ENCODE measurements around the gene SLC6A1. TPM values are rescaled to one million over a fixed set of nuclear protein-coding genes. Genes with fewer than 3 reads are reported as not detected.

SLC6A1 gene
- total and polyA plus RNA-seq, 2 of the 13 experiments (the other 11 are each of a cell fraction or from before 2014, with no cell fraction given): not detected

DNA sequence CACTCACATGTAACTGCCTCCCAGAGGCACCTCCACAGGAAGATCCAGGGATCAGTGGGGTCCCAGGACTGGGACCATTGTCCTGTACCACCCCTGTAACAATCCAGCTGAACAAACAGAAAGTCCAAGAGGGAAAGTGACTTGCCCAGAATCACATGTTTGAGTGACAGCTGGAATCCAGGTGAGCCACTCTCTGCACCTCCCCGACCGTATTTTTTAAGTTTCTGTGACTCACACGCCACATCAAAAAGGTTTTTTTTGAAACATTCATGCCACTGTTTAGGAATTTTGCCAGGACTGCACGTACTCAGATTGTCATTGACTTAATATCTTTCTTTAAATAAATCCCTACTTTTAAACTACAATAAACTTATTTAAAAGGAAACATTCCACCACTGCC, 9.8 kb upstream of the SLC6A1 start:
- Histone ChIP-seq H3K9me3 (ENCODE audit: low read length) (no peaks in the 10 kb centered on the region), H4K20me1 (ENCODE audit: insufficient read depth, low read length) (no peaks in the 10 kb centered on the region), H3K4me2 (ENCODE audit: low read depth, low read length) (no peak overlapping the region), H3K27ac (ENCODE audit: extremely low read length, insufficient read depth, low read length) (no peak overlapping the region), H3K79me2 (ENCODE audit: insufficient read depth, low read length) (no peaks in the 10 kb centered on the region), H2AFZ (ENCODE audit: low read length) (no peak overlapping the region), H3K4me1 (ENCODE audit: insufficient read depth, low read length) (peaks cover 24% of the 10 kb centered on the region), H3K4me3 (replicated peaks in 1 of 3; ENCODE audit: insufficient read depth in 1 of 3, low read depth in 2 of 3, low read length in 3 of 3) (no peak overlapping the region), H3K9ac (ENCODE audit: insufficient read depth, low read depth, low read length) (no peak overlapping the region), H3K27me3 (ENCODE audit: control insufficient read depth in 1 of 2, insufficient read depth in 2 of 2, low read length in 2 of 2) (0 out of 5 replicates have a peak, but pooled peaks cover 0 to 3% of the 10 kb centered on the region in 2 experiments), H3K36me3 (replicated peaks in 1 of 2; ENCODE audit: control insufficient read depth in 1 of 2, insufficient read depth in 2 of 2, low read length in 2 of 2) (no peaks in the 10 kb centered on the region)
- no peak for ATAC-seq
- CTCF ChIA-PET (ENCODE audit: low intra/inter-chr PET ratio, low total read pairs): interaction anchor here (1.6 kb wide), 1 partner anchor 224 kb away, joined by 11 read pairs; no protein-coding TSS in a partner anchor
- FAIRE-seq: no peak
- TF ChIP-seq TFAP4 (IDR thresholded peaks at IDR 0.05; ENCODE audit: borderline replicate concordance, low read depth): peak; percentile 51; the same call in 1 of the 2 replicates
- no peak for TF ChIP-seq IRF1 (CRISPR knock-in tag; IDR thresholded peaks at IDR 0.05; ENCODE audit: low read depth)
- TF ChIP-seq, protein P1, sequence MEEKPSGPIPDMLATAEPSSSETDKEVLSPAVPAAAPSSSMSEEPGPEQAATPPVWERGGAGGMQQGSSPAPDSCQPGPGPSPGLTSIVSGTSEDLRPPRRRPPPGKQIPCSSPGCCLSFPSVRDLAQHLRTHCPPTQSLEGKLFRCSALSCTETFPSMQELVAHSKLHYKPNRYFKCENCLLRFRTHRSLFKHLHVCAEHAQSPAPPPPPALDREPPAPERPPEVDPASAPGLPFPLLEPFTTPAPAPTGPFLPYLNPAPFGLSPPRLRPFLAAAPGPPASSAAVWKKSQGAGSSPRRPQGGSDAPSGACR (CRISPR knock-in tag; IDR thresholded peaks at IDR 0.05): no peak
- no peak for TF ChIP-seq ZNF644 (CRISPR knock-in tag; IDR thresholded peaks at IDR 0.05; ENCODE audit: low read depth)
- TF ChIP-seq SIN3B (IDR thresholded peaks at IDR 0.05; ENCODE audit: low read length): no peak
- intact Hi-C loops (cut with micrococcal nuclease; ENCODE audit: unreplicated experiment) (loop anchor here (1.0 kb wide), 1 partner anchor 224 kb away; no protein-coding TSS in a partner anchor), in situ Hi-C loops (cut with HindIII; ENCODE audit: extremely low pct_ligation_motif_present, low pct_unique_long_range_greater_than_20kb) (no loop called here)
- no peak for DNase-seq (ENCODE audit: low spot score)
- BruUV-seq (replicated peaks): no TSS peak
- 2% methylated on average over 4 of the region's 4 CpGs for WGBS (ENCODE audit: low lambda C conversion rate)
- POLR2A ChIA-PET: no interaction called here

Measured in HepG2 (cell line).